Motor neuron (in vitro differentiated cells): ENCODE measurements around the gene ETV4. TPM values are rescaled to one million over a fixed set of nuclear protein-coding genes. Genes with fewer than 3 reads are reported as not detected.

Experiments used
- ATAC-seq, 8 experiments: fragments of 200-7000 bp; cut with Tn5 transposase; replicated peaks in 6 of 8; 2 replicates each; pipeline ENCODE4 v1.8.0; 2021; ENCODE audit warnings: mild to moderate bottlenecking in 8 of 8, moderate library complexity in 8 of 8
- H3K27ac ChIP-seq, 2 donors: fragments of 250-450 bp; sonication (Bioruptor Pico); 2 replicates each; pipeline ENCODE4 v1.9.0; 2021; ENCODE audit warnings: antibody characterized with exemption in 2 of 2, mild to moderate bottlenecking in 2 of 2, moderate library complexity in 1 of 2
- H3K4me1 ChIP-seq, 2 donors: fragments of 250-450 bp; sonication (Bioruptor Pico); replicated peaks in 1 of 2; 2 replicates each; pipeline ENCODE4 v1.6.1; 2021; ENCODE audit warnings: antibody characterized with exemption in 2 of 2, mild to moderate bottlenecking in 2 of 2, moderate library complexity in 1 of 2
- H3K4me3 ChIP-seq, 5 donors: fragments of 250-450 bp; sonication (Bioruptor Pico); 2 replicates each; pipeline ENCODE4 v1.9.0; 2021; ENCODE audit warnings: antibody characterized with exemption in 5 of 5, mild to moderate bottlenecking in 5 of 5, moderate library complexity in 4 of 5
- WGBS, 10 experiments: fragments of 450-650 bp; shearing (Covaris generic); methylation state at CpG; one replicate each; pipeline ENCODE4 v1.0.0; 2022; 5-methylcytosine and 5-hydroxymethylcytosine counted together
- in situ Hi-C, 9 experiments: fragments of 400-800 bp; cut with MboI; loops; one replicate each; pipeline ENCODE4 v1.15.0; 2021; ENCODE audit warnings: low sequenced_read_pairs in 9 of 9, low pct_unique_long_range_greater_than_20kb in 2 of 9; ENCODE audit not compliant: unreplicated experiment in 9 of 9
- total RNA-seq, 8 experiments: library from RNA; unstranded; fragments of 300-600 nt; gene quantifications; 2 replicates each; pipeline versions ENCODE4 v1.2.3 to v1.2.4, GENCODE V29; 2022

The ETV4 gene
- total RNA-seq, 8 experiments from 2014 or later = 2.2 to 41.3 (median 6.3) TPM

GRCh38 chr17:43549496-43549895 lies 3.4 kb upstream of the ETV4 start:
- no peak overlapping the region for H3K27ac ChIP-seq
- H3K4me3 ChIP-seq = no peak overlapping the region
- in situ Hi-C loops = no loop called here
- WGBS, 10 experiments = 35 to 100% (median 50%) methylated on average over 1 to 4 of the region's 5 CpGs; no CpG with 5 or more reads in 5 of the 10 experiments
- H3K4me1 ChIP-seq = peaks cover 12 to 23% of the 10 kb centered on the region in 2 donors
- ATAC-seq = no peak

- Histone ChIP-seq H3K27ac (no peak overlapping the region), H3K4me3 (no peak overlapping the region), H3K4me1 (peaks cover 19 to 30% of the 10 kb centered on the region in 2 donors)
- in situ Hi-C loops = no loop called here
- ATAC-seq = no peak
- WGBS, 10 experiments = 20 to 60% (median 44%) methylated on average over 1 to 2 of the region's 3 CpGs; no CpG with 5 or more reads in 7 of the 10 experiments
Measured at GRCh38 chr17:43548689-43549379, 2.7 kb upstream of the ETV4 start.

- in situ Hi-C loops = no loop called here
- no peak for ATAC-seq
- no peak overlapping the region for H3K4me3 ChIP-seq
- no peak overlapping the region for H3K27ac ChIP-seq
- peaks cover 21 to 35% of the 10 kb centered on the region in 2 donors for H3K4me1 ChIP-seq
Measured at GRCh38 chr17:43547659-43548256, 1.6 kb upstream of the ETV4 start.

GRCh38 chr17:43547189-43547550 lies 1.0 kb upstream of the ETV4 start:
- 63 to 100% (median 79%) methylated on average over 1 to 2 of the region's 2 CpGs; no CpG with 5 or more reads in 6 of the 10 experiments for WGBS, 10 experiments
- Histone ChIP-seq H3K4me3 (no peak overlapping the region), H3K27ac (no peak overlapping the region), H3K4me1 (peaks cover 16 to 37% of the 10 kb centered on the region in 2 donors)
- no peak for ATAC-seq
- in situ Hi-C loops = no loop called here

- WGBS, 10 experiments = no CpG with 5 or more reads among the region's 21 CpGs
- ATAC-seq = peak in 5 of 8 experiments; percentile 1 to 21 (median 7)
- H3K4me1 ChIP-seq = peaks cover 26 to 51% of the 10 kb centered on the region in 2 donors
- no peak overlapping the region for H3K27ac ChIP-seq
- peak overlapping the region; percentile 31 to 54 (median 43) for H3K4me3 ChIP-seq
- in situ Hi-C loops = no loop called here
Measured at GRCh38 chr17:43545383-43545632, 832 bp downstream of the ETV4 start.

GRCh38 chr17:43543771-43544575 lies 2.2 kb downstream of the ETV4 start:
- Histone ChIP-seq H3K4me3 (peak overlapping the region in 4 of 5 donors; percentile 31 to 54 (median 46)), H3K4me1 (peaks cover 26 to 51% of the 10 kb centered on the region in 2 donors), H3K27ac (no peak overlapping the region)
- WGBS, 10 experiments = 0 to 80% (median 15%) methylated on average over 1 to 4 of the region's 7 CpGs; no CpG with 5 or more reads in 1 of the 10 experiments
- ATAC-seq = no peak
- in situ Hi-C loops = no loop called here

- peaks cover 26 to 51% of the 10 kb centered on the region in 2 donors for H3K4me1 ChIP-seq
- WGBS, 10 experiments = 0 to 67% (median 35%) methylated on average over 1 to 3 of the region's 4 CpGs; no CpG with 5 or more reads in 6 of the 10 experiments
- no peak overlapping the region for H3K27ac ChIP-seq
- H3K4me3 ChIP-seq = no peak overlapping the region
- in situ Hi-C loops = no loop called here
- ATAC-seq = no peak
Measured at GRCh38 chr17:43543300-43543699, 2.8 kb downstream of the ETV4 start.

- no peak overlapping the region for H3K27ac ChIP-seq
- no peak overlapping the region for H3K4me3 ChIP-seq
- H3K4me1 ChIP-seq = peaks cover 26 to 51% of the 10 kb centered on the region in 2 donors
- 60% methylated on average over 1 of the region's 8 CpGs; no CpG with 5 or more reads in 9 of the 10 experiments for WGBS, 10 experiments
- ATAC-seq = no peak
- in situ Hi-C loops = no loop called here
Measured at GRCh38 chr17:43542859-43543258, 3.3 kb downstream of the ETV4 start.

- H3K4me3 ChIP-seq = no peak overlapping the region
- H3K27ac ChIP-seq = no peak overlapping the region
- 13 to 73% (median 49%) methylated on average over 2 to 6 of the region's 11 CpGs; no CpG with 5 or more reads in 2 of the 10 experiments for WGBS, 10 experiments
- peaks cover 33 to 55% of the 10 kb centered on the region in 2 donors for H3K4me1 ChIP-seq
- in situ Hi-C loops = no loop called here
- peak in 3 of 8 experiments; percentile 3 to 19 (median 12) for ATAC-seq
Measured at GRCh38 chr17:43540821-43541674, 5.1 kb downstream of the ETV4 start.

GRCh38 chr17:43536236-43536992 lies 9.7 kb downstream of the ETV4 start:
- peaks cover 16 to 22% of the 10 kb centered on the region in 2 donors for H3K4me1 ChIP-seq
- peak in 6 of 8 experiments; percentile 36 to 94 (median 88) for ATAC-seq
- H3K4me3 ChIP-seq = no peak overlapping the region
- 48 to 100% (median 74%) methylated on average over 1 to 4 of the region's 6 CpGs; no CpG with 5 or more reads in 2 of the 10 experiments for WGBS, 10 experiments
- H3K27ac ChIP-seq = peak overlapping the region in 1 of 2 donors; percentile 30
- in situ Hi-C loops = no loop called here

GRCh38 chr17:43534909-43535308 lies 11.2 kb downstream of the ETV4 start:
- in situ Hi-C loops = no loop called here
- WGBS, 10 experiments = 59 to 100% (median 80%) methylated on average over 1 to 5 of the region's 5 CpGs; no CpG with 5 or more reads in 4 of the 10 experiments
- ATAC-seq = no peak
- Histone ChIP-seq H3K4me1 (peaks cover 26% of the 10 kb centered on the region in 2 donors), H3K4me3 (no peak overlapping the region), H3K27ac (no peak overlapping the region)

- ATAC-seq = no peak
- Histone ChIP-seq H3K27ac (no peak overlapping the region), H3K4me1 (peaks cover 32 to 35% of the 10 kb centered on the region in 2 donors), H3K4me3 (no peak overlapping the region)
- WGBS, 10 experiments = 80% methylated on average over 1 to 3 of the region's 4 CpGs; no CpG with 5 or more reads in 8 of the 10 experiments
- in situ Hi-C loops = no loop called here
Measured at GRCh38 chr17:43533699-43534098, 12.4 kb downstream of the ETV4 start.
